ENCODE data around the gene NSUN5.
"Not testable (repeated sequence)": the region's sequence is repeated elsewhere in the genome, so short reads cannot be mapped to it uniquely, and the experiment has no call there.

GRCh38 chr7:73304612-73305387, 3.8 kb downstream of the NSUN5 start:
- TF ChIP-seq CTCF, POLR2A (IDR thresholded peaks at IDR 0.05): not testable (repeated sequence)
